ENCODE measurements around the gene ST3GAL6. TPM values are rescaled to one million over a fixed set of nuclear protein-coding genes. Genes with fewer than 3 reads are reported as not detected.
A peak's percentile ranks its signal among the peaks of the same experiment; 100 is the strongest.

Gene ST3GAL6
- total RNA-seq, 3 donors from 2014 or later (not counting 1 experiment from before 2014, with no cell fraction given) = 0.38 to 3.7 (median 1.4) TPM

- H3K4me3 Mint-ChIP-seq = no peak overlapping the region
- WGBS (ENCODE audit: insufficient coverage) = 90% methylated on average over 2 of the region's 3 CpGs
- H3K4me1 Mint-ChIP-seq = no peaks in the 10 kb centered on the region
- Histone ChIP-seq H3K27ac (ENCODE audit: low read length) (no peak overlapping the region), H3K27me3 (ENCODE audit: control insufficient read depth, insufficient read depth, low read length) (peaks cover 6% of the 10 kb centered on the region), H3K4me1 (ENCODE audit: control insufficient read depth, insufficient read depth, low read length) (peaks cover 4% of the 10 kb centered on the region), H3K4me3 (ENCODE audit: low read length) (no peak overlapping the region), H3K9me3 (ENCODE audit: control insufficient read depth, insufficient read depth, low read length) (no peaks in the 10 kb centered on the region), H3K36me3 (ENCODE audit: control insufficient read depth, insufficient read depth, low read length) (no peaks in the 10 kb centered on the region)
- H3K36me3 Mint-ChIP-seq = no peaks in the 10 kb centered on the region
- no peak overlapping the region for H3K27ac Mint-ChIP-seq
- no peaks in the 10 kb centered on the region for H3K9me3 Mint-ChIP-seq
- H3K27me3 Mint-ChIP-seq (ENCODE audit: low read depth in 2 of 2) = peaks cover 9 to 25% of the 10 kb centered on the region in 2 donors
- intact Hi-C loops (cut with micrococcal nuclease) = no loop called here
- ATAC-seq (no peak), DNase-seq (no peak)
- no peak for TF ChIP-seq CTCF (IDR thresholded peaks at IDR 0.05)
Measured at GRCh38 chr3:98727638-98728037, 35.5 kb upstream of the ST3GAL6 start.

DNA sequence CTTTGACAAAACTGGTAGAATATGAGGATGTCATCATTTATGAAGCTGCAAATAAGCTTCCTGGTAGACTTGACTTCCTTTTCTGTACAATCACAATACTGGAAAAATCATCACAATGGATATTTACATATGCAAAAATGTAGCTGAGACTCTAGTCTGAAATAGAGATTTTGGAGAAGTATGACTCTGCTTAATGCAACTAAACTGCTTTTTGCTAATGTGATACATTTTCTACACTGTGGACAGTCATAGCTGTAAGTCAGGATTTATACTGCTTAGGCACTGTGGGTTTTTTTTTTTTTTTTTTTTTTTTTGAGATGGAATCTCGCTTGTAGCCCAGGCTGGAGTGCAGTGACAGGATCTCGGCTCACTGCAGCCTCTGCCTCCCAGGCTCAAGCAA lies 34.5 kb upstream of the ST3GAL6 start:
- no peak overlapping the region for H3K4me3 ChIP-seq (ENCODE audit: low read length)
- 94% methylated on average over 2 of the region's 2 CpGs for WGBS (ENCODE audit: insufficient coverage)
- H3K4me1 Mint-ChIP-seq = no peaks in the 10 kb centered on the region
- H3K36me3 ChIP-seq (ENCODE audit: control insufficient read depth, insufficient read depth, low read length) = no peaks in the 10 kb centered on the region
- peaks cover 11% of the 10 kb centered on the region for H3K27me3 ChIP-seq (ENCODE audit: control insufficient read depth, insufficient read depth, low read length)
- TF ChIP-seq CTCF (IDR thresholded peaks at IDR 0.05) = no peak
- H3K27me3 Mint-ChIP-seq (ENCODE audit: low read depth in 2 of 2) = peaks cover 10 to 28% of the 10 kb centered on the region in 2 donors
- peaks cover 12% of the 10 kb centered on the region for H3K4me1 ChIP-seq (ENCODE audit: control insufficient read depth, insufficient read depth, low read length)
- H3K36me3 Mint-ChIP-seq = no peaks in the 10 kb centered on the region
- H3K27ac ChIP-seq (ENCODE audit: low read length) = no peak overlapping the region
- H3K9me3 ChIP-seq (ENCODE audit: control insufficient read depth, insufficient read depth, low read length) = no peaks in the 10 kb centered on the region
- no peak overlapping the region for H3K4me3 Mint-ChIP-seq
- DNase-seq = no peak
- intact Hi-C loops (cut with micrococcal nuclease) = no loop called here
- ATAC-seq = no peak
- H3K27ac Mint-ChIP-seq = no peak overlapping the region
- H3K9me3 Mint-ChIP-seq = no peaks in the 10 kb centered on the region

DNA sequence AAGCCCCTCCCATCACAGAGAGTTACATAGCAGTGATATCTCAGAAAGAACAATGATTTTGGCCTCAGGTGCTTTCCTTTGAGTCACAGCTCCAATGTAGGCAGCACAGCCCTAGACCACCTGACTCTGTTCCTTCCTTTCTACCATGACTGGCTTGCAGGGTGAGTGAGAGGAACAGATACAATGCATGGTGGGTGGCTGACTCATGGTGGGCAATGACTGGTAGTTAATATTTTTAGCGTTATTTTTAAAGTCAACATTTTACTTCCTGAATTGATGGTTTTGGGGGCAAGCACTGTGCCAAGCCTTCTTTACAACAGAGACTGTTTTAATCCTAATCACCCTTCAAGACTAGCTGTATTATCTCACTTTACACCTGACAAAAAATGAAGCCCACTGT lies 32.8 kb upstream of the ST3GAL6 start:
- no peak overlapping the region for H3K27ac ChIP-seq (ENCODE audit: low read length)
- no peak for ATAC-seq
- no peak for TF ChIP-seq CTCF (IDR thresholded peaks at IDR 0.05)
- Mint-ChIP-seq H3K4me3 (no peak overlapping the region), H3K4me1 (no peaks in the 10 kb centered on the region), H3K27me3 (ENCODE audit: low read depth in 2 of 2) (peaks cover 19 to 41% of the 10 kb centered on the region in 2 donors), H3K27ac (no peak overlapping the region), H3K36me3 (no peaks in the 10 kb centered on the region), H3K9me3 (no peaks in the 10 kb centered on the region)
- DNase-seq = peak in 1 of 2 donors; percentile 5
- no peak overlapping the region for H3K4me3 ChIP-seq (ENCODE audit: low read length)
- WGBS (ENCODE audit: insufficient coverage) = 0% methylated on average over 1 of the region's 1 CpG
- H3K36me3 ChIP-seq (ENCODE audit: control insufficient read depth, insufficient read depth, low read length) = no peaks in the 10 kb centered on the region
- H3K4me1 ChIP-seq (ENCODE audit: control insufficient read depth, insufficient read depth, low read length) = peaks cover 14% of the 10 kb centered on the region
- no peaks in the 10 kb centered on the region for H3K9me3 ChIP-seq (ENCODE audit: control insufficient read depth, insufficient read depth, low read length)
- intact Hi-C loops (cut with micrococcal nuclease) = no loop called here
- H3K27me3 ChIP-seq (ENCODE audit: control insufficient read depth, insufficient read depth, low read length) = peaks cover 17% of the 10 kb centered on the region

GRCh38 chr3:98730886-98731537 lies 32.1 kb upstream of the ST3GAL6 start:
- no peak for TF ChIP-seq CTCF (IDR thresholded peaks at IDR 0.05)
- 89% methylated on average over 19 of the region's 19 CpGs for WGBS (ENCODE audit: insufficient coverage)
- Mint-ChIP-seq H3K4me1 (no peaks in the 10 kb centered on the region), H3K4me3 (no peak overlapping the region), H3K9me3 (no peaks in the 10 kb centered on the region), H3K36me3 (no peaks in the 10 kb centered on the region), H3K27me3 (ENCODE audit: low read depth in 2 of 2) (peaks cover 24 to 46% of the 10 kb centered on the region in 2 donors), H3K27ac (no peak overlapping the region)
- no peaks in the 10 kb centered on the region for H3K36me3 ChIP-seq (ENCODE audit: control insufficient read depth, insufficient read depth, low read length)
- peaks cover 14% of the 10 kb centered on the region for H3K4me1 ChIP-seq (ENCODE audit: control insufficient read depth, insufficient read depth, low read length)
- H3K4me3 ChIP-seq (ENCODE audit: low read length) = no peak overlapping the region
- H3K9me3 ChIP-seq (ENCODE audit: control insufficient read depth, insufficient read depth, low read length) = no peaks in the 10 kb centered on the region
- ATAC-seq = no peak
- intact Hi-C loops (cut with micrococcal nuclease) = no loop called here
- H3K27me3 ChIP-seq (ENCODE audit: control insufficient read depth, insufficient read depth, low read length) = peaks cover 17% of the 10 kb centered on the region
- no peak overlapping the region for H3K27ac ChIP-seq (ENCODE audit: low read length)
- DNase-seq = no peak
